Lower leg skin (tissue), 4 donors: Measurements from ENCODE around the gene POLR1B. TPM values are rescaled to one million over a fixed set of nuclear protein-coding genes. Genes with fewer than 3 reads are reported as not detected.

ENCODE experiments used
- DNase-seq, 2 donors: peaks; one replicate each; pipeline ENCODE4 v3.0.0-alpha.2; 2019; ENCODE audit warnings: low spot score in 2 of 2
- H3K4me3 ChIP-seq: fragments of 200-600 bp; sonication (generic); 2 replicates; pipeline ENCODE4 v1.5.1; 2017; ENCODE audit warnings: mild to moderate bottlenecking, low read depth; ENCODE audit not compliant: poor library complexity, severe bottlenecking
- CTCF ChIP-seq, 3 donors: fragments of 450-650 bp; IDR thresholded peaks; one replicate each; pipeline ENCODE4 v1.5.1; 2016; ENCODE audit warnings: antibody characterized with exemption in 3 of 3, mild to moderate bottlenecking in 3 of 3, moderate library complexity in 2 of 3
- POLR2A ChIP-seq, 2 donors: fragments of 450-650 bp; IDR thresholded peaks; one replicate each; pipeline ENCODE4 v1.6.1; 2016 to 2017; ENCODE audit warnings: antibody characterized with exemption in 2 of 2, mild to moderate bottlenecking in 1 of 2, moderate library complexity in 1 of 2
- WGBS, 2 donors: methylation state at CpG; one replicate each; pipeline ENCODE4 v1.1.5; 2018; 5-methylcytosine and 5-hydroxymethylcytosine counted together
- intact Hi-C: fragments of 100-400 bp; cut with DNase I; formaldehyde crosslinking; loops from one replicate; pipeline ENCODE4 v1.15.0; 2023; ENCODE audit warnings: low total_unique reads
- total RNA-seq, 4 donors: library from RNA; depleted of rRNA; stranded (reverse); fragments of >200 nt; gene quantifications; one replicate each; pipeline ENCODE4 v1.1.0, GENCODE V29; 2016

Gene POLR1B
- total RNA-seq, 4 donors from 2014 or later, result 12.4 to 17.0 (median 16.1) TPM

- no peak for DNase-seq
- no peak for TF ChIP-seq CTCF (IDR thresholded peaks at IDR 0.05)
- no peak for TF ChIP-seq POLR2A (IDR thresholded peaks at IDR 0.05)
- no peak overlapping the region for H3K4me3 ChIP-seq
- 88% methylated on average over 7 of the region's 7 CpGs for WGBS, 2 donors
- intact Hi-C loops, result no loop called here
Observed at GRCh38 chr2:112572005-112572404, 29.7 kb downstream of the POLR1B start.

GRCh38 chr2:112577756-112578155 is 35.5 kb downstream of the POLR1B start:
- intact Hi-C loops, result no loop called here
- no peak for TF ChIP-seq POLR2A (IDR thresholded peaks at IDR 0.05)
- no peak for DNase-seq
- WGBS, 2 donors, result 63 to 67% methylated on average over 5 of the region's 5 CpGs
- no peak overlapping the region for H3K4me3 ChIP-seq

GRCh38 chr2:112579241-112579640 is 37.0 kb downstream of the POLR1B start:
- TF ChIP-seq POLR2A (IDR thresholded peaks at IDR 0.05) (no peak), CTCF (IDR thresholded peaks at IDR 0.05) (no peak)
- H3K4me3 ChIP-seq, result no peak overlapping the region
- intact Hi-C loops, result no loop called here
- DNase-seq, result no peak

- intact Hi-C loops, result no loop called here
- DNase-seq, result peak in 1 of 2 donors; percentile 57
- TF ChIP-seq CTCF (IDR thresholded peaks at IDR 0.05), result no peak
- TF ChIP-seq POLR2A (IDR thresholded peaks at IDR 0.05), result no peak
- no peak overlapping the region for H3K4me3 ChIP-seq
- WGBS, 2 donors, result 90 to 96% methylated on average over 7 of the region's 7 CpGs
Observed at GRCh38 chr2:112580084-112580483, 37.8 kb downstream of the POLR1B start.

GRCh38 chr2:112582314-112582746 is 40.1 kb downstream of the POLR1B start:
- intact Hi-C loops, result no loop called here
- TF ChIP-seq POLR2A (IDR thresholded peaks at IDR 0.05) (no peak), CTCF (IDR thresholded peaks at IDR 0.05) (peak in 1 of 3 donors; percentile 10)
- 34 to 39% methylated on average over 10 of the region's 10 CpGs for WGBS, 2 donors
- peak in 1 of 2 donors; percentile 56 for DNase-seq
- no peak overlapping the region for H3K4me3 ChIP-seq

- intact Hi-C loops, result no loop called here
- H3K4me3 ChIP-seq, result peak overlapping the region; percentile 60
- TF ChIP-seq POLR2A (IDR thresholded peaks at IDR 0.05) (no peak), CTCF (IDR thresholded peaks at IDR 0.05) (no peak)
- 29 to 40% methylated on average over 19 of the region's 19 CpGs for WGBS, 2 donors
- no peak for DNase-seq
Observed at GRCh38 chr2:112583497-112584133, 41.4 kb downstream of the POLR1B start.
